NCI-H128 (cell line): ENCODE results near the gene DAPK2.
"Not testable (repeated sequence)": the region's sequence is repeated elsewhere in the genome, so short reads cannot be mapped to it uniquely, and the experiment has no call there.

ENCODE experiments used
- DNase-seq: peaks from one replicate; lab custom pipeline; 2025; ENCODE audit not compliant: unreplicated experiment; lab: John Stamatoyannopoulos, UW

DAPK2 gene

GRCh38 chr15:64046421-64047153 is at the start of gene DAPK2:
Gene DAPK2 (minus strand): TSS chr15:64046485. CDS start chr15:64040261, 6,224 bp downstream.
- no peak for DNase-seq

GRCh38 chr15:64095431-64095794 is 49.1 kb upstream of the DAPK2 start:
- DNase-seq: no peak

- peak; percentile 94 for DNase-seq
Observed at GRCh38 chr15:64093627-64094417, 47.5 kb upstream of the DAPK2 start, which contains the start of gene CIAO2A. Gene CIAO2A (minus strand): TSS chr15:64093838. CDS start chr15:64093768, 70 bp downstream.

- DNase-seq: no peak
Observed at GRCh38 chr15:64092864-64093626, 46.8 kb upstream of the DAPK2 start.

GRCh38 chr15:64092075-64092820 is 46.0 kb upstream of the DAPK2 start:
- no peak for DNase-seq

GRCh38 chr15:64090527-64090926 is 44.2 kb upstream of the DAPK2 start:
- no peak for DNase-seq

- no peak for DNase-seq
Observed at GRCh38 chr15:64089543-64090280, 43.4 kb upstream of the DAPK2 start.

GRCh38 chr15:64082757-64083156 is 36.5 kb upstream of the DAPK2 start:
- no peak for DNase-seq

GRCh38 chr15:64073496-64073895 is 27.2 kb upstream of the DAPK2 start:
- not testable (repeated sequence) for DNase-seq

- no peak for DNase-seq
Observed at GRCh38 chr15:64072812-64073211, 26.5 kb upstream of the DAPK2 start.

GRCh38 chr15:64071931-64072765 is 25.9 kb upstream of the DAPK2 start:
- DNase-seq: no peak

- no peak for DNase-seq
Observed at GRCh38 chr15:64070965-64071851, 24.9 kb upstream of the DAPK2 start.

- DNase-seq: no peak
Observed at GRCh38 chr15:64070106-64070505, 23.8 kb upstream of the DAPK2 start.

- no peak for DNase-seq
Observed at GRCh38 chr15:64068133-64068532, 21.8 kb upstream of the DAPK2 start.

GRCh38 chr15:64067564-64068030 is 21.3 kb upstream of the DAPK2 start:
- DNase-seq: peak; percentile 25

- no peak for DNase-seq
Observed at GRCh38 chr15:64066451-64066850, 20.2 kb upstream of the DAPK2 start.

GRCh38 chr15:64060716-64061115 is 14.4 kb upstream of the DAPK2 start:
- no peak for DNase-seq

- DNase-seq: not testable (repeated sequence)
Observed at GRCh38 chr15:64059104-64059503, 12.8 kb upstream of the DAPK2 start.
